GM12878 (cell line): Measurements from ENCODE around the gene STX19. TPM values are rescaled to one million over a fixed set of nuclear protein-coding genes. Genes with fewer than 3 reads are reported as not detected.

Experiments used
- CEBPZ ChIP-seq: fragments of 150-350 bp; IDR thresholded peaks from 2 replicates; pipeline ENCODE4 v1.6.1; 2016; ENCODE audit warnings: low read depth, low read length
- CREB1 ChIP-seq: IDR thresholded peaks from 2 replicates; pipeline ENCODE4 v1.6.1; 2012; ENCODE audit warnings: low read depth, mild to moderate bottlenecking, inconsistent platforms
- EGR1 ChIP-seq, 2 experiments: IDR thresholded peaks; 1 replicate in 1 of 2; 2 replicates in 1 of 2; pipeline ENCODE4 v1.6.1; 2011 to 2012; ENCODE audit warnings: low read depth in 2 of 2, low read length in 2 of 2, borderline replicate concordance in 1 of 2, mild to moderate bottlenecking in 1 of 2, moderate library complexity in 1 of 2
- HDAC2 ChIP-seq: fragments of 200-600 bp; sonication (generic); IDR thresholded peaks from 2 replicates; pipeline ENCODE4 v1.6.1; 2017
- IRF4 ChIP-seq: IDR thresholded peaks from 2 replicates; pipeline ENCODE4 v1.6.1; 2011; ENCODE audit warnings: low read depth, low read length
- MEF2B ChIP-seq: fragments of 450-650 bp; IDR thresholded peaks from 2 replicates; pipeline ENCODE4 v1.6.1; 2018; ENCODE audit warnings: mild to moderate bottlenecking, moderate library complexity; ENCODE audit not compliant: partially characterized antibody, poor library complexity, severe bottlenecking
- MYB ChIP-seq: fragments of 150-350 bp; IDR thresholded peaks from 2 replicates; pipeline ENCODE4 v1.6.1; 2014; ENCODE audit warnings: mild to moderate bottlenecking, low read depth, low read length, borderline replicate concordance
- NFXL1 ChIP-seq: fragments of 450-650 bp; IDR thresholded peaks from 2 replicates; pipeline ENCODE4 v1.6.1; 2017; ENCODE audit warnings: antibody characterized with exemption, mild to moderate bottlenecking, borderline replicate concordance
- POLR2A ChIP-seq: IDR thresholded peaks from 2 replicates; pipeline ENCODE4 v1.6.1; 2011; ENCODE audit warnings: low read depth, mild to moderate bottlenecking, low read length
- POLR2AphosphoS5 ChIP-seq: IDR thresholded peaks from 2 replicates; pipeline ENCODE4 v1.6.1; 2011; ENCODE audit warnings: mild to moderate bottlenecking, low read length, inconsistent platforms
- RUNX3 ChIP-seq: IDR thresholded peaks from 2 replicates; pipeline ENCODE4 v1.6.1; 2012; ENCODE audit warnings: low read length, inconsistent platforms
- SMAD1 ChIP-seq: fragments of 450-650 bp; IDR thresholded peaks from 2 replicates; pipeline ENCODE4 v1.6.1; 2018; ENCODE audit warnings: mild to moderate bottlenecking, low read depth; ENCODE audit not compliant: partially characterized antibody
- SMARCA5 ChIP-seq: fragments of 450-650 bp; IDR thresholded peaks from 2 replicates; pipeline ENCODE4 v1.6.1; 2017; ENCODE audit warnings: mild to moderate bottlenecking
- SP1 ChIP-seq: IDR thresholded peaks from one replicate; pipeline ENCODE4 v1.6.1; 2011; ENCODE audit warnings: low read depth, low read length
- SPI1 ChIP-seq: IDR thresholded peaks from 2 replicates; pipeline ENCODE4 v1.6.1; 2011; ENCODE audit warnings: low read depth, mild to moderate bottlenecking, low read length, moderate library complexity, borderline replicate concordance; ENCODE audit not compliant: insufficient read depth
- SREBF2 ChIP-seq: IDR thresholded peaks from 2 replicates; pipeline ENCODE4 v1.6.1; 2012; ENCODE audit warnings: mild to moderate bottlenecking, low read length
- TCF3 ChIP-seq: IDR thresholded peaks from 2 replicates; pipeline ENCODE4 v1.6.1; 2012; ENCODE audit warnings: low read depth, mild to moderate bottlenecking, low read length, borderline replicate concordance; ENCODE audit not compliant: insufficient read depth
- ZBTB11 ChIP-seq: fragments of 450-650 bp; formaldehyde crosslinking; IDR thresholded peaks from 2 replicates; pipeline ENCODE4 v1.5.0; 2022; ENCODE audit warnings: mild to moderate bottlenecking, missing genetic modification characterization
- ZNF207 ChIP-seq: fragments of 450-650 bp; IDR thresholded peaks from 2 replicates; pipeline ENCODE4 v1.6.1; 2014; ENCODE audit warnings: antibody characterized with exemption, mild to moderate bottlenecking, borderline replicate concordance
- ZNF217 ChIP-seq: fragments of 450-650 bp; IDR thresholded peaks from 2 replicates; pipeline ENCODE4 v1.6.1; 2017; ENCODE audit warnings: antibody characterized with exemption, mild to moderate bottlenecking
- polyA plus RNA-seq, 11 experiments: library from polyadenylated mRNA; depleted of rRNA in 4 of 11; unstranded in 6 of 11; stranded (reverse) in 5 of 11; fragments of >200 nt; fragmentation: Nextera tagmentation in 4 of 11; fragmentation: Illumina TruSeq in 1 of 11; extraction: Ambion mirVana in 4 of 11; extraction: Trizol in 1 of 11; gene quantifications; 1 replicate in 1 of 11; 2 replicates in 10 of 11; pipeline versions ENCODE4 v1.2.1 to v1.2.3, GENCODE V29; 2011 to 2016; ENCODE audit warnings: inconsistent platforms in 2 of 11, missing spikeins in 2 of 11, low read depth in 1 of 11
- total RNA-seq, 4 experiments: library from RNA; depleted of rRNA in 3 of 4; stranded (reverse); fragments of >200 nt in 3 of 4; fragmentation: Illumina TruSeq in 1 of 4; extraction: Trizol in 1 of 4; gene quantifications; 2 replicates each; pipeline versions ENCODE4 v1.2.1 to v1.2.3, GENCODE V29; 2013 to 2021
- TF ChIP-seq, protein P1 (sequence below): fragments of 450-650 bp; IDR thresholded peaks from 2 replicates; pipeline ENCODE4 v1.6.1; 2017; ENCODE audit warnings: antibody characterized with exemption, mild to moderate bottlenecking, moderate library complexity

Gene STX19
- total and polyA plus RNA-seq, 10 of the 15 experiments (the other 5 are each of a cell fraction or from before 2014, with no cell fraction given): 0.10 to 0.14 (median 0.11) TPM; not detected in 7

DNA sequence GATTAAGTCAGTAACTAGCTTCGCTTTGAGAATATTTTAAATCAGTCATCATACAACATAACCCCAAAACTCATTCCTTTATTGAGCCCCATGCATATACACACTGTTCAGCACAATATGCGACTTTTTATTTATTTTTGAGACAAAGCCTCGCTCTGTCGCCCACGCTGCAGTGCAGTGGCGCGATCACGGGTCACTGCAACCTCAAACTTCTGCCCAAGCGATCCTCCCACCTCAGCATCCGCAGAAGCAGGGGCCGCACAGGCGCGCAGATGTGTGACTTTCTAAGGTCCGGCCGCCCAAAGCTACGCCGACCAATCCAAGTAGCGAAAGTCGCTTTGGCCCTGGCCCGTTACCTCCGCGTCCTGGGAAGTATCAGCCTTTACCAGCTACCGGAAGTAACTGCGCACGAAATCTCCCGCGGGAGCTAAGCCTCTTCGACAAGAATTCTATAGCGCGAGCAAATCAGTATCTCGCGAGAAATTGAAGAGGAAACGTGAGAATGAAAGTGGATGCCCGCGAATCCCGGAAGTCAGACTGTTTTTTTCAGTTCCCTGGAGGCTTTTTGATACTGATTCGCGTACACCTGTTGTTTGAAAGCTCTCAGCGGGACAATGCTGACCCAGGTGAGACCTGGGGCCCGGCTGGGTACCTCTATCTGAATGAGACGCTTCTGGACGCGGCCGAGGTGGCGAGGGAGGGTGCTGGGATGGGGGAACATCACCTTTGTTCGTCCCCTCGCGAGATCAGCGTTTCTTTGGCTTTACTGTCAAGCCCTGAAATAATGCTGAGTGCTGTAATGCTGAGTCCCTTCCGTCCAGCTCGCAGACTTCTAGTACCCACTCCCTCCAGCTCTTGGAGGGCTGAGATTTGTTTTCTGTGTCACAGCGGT is 34.4 kb upstream of the STX19 start, which contains the start of the genes DHFR2 and NSUN3 (continued):
- TF ChIP-seq CEBPZ: 0 out of 2 replicates have a peak, but pooled peaks have one; percentile 10
- peak; percentile 27; the same call in 1 of the 2 replicates for TF ChIP-seq TCF3
- TF ChIP-seq ZNF217: no peak
- TF ChIP-seq MEF2B: peak; percentile 86
- peak; percentile 78 for TF ChIP-seq POLR2A
- peak; percentile 31; the same call in 1 of the 2 replicates for TF ChIP-seq MYB
- no peak for TF ChIP-seq HDAC2
- peak; percentile 17; the same call in 1 of the 2 replicates for TF ChIP-seq IRF4
- TF ChIP-seq NFXL1: no peak
- TF ChIP-seq POLR2AphosphoS5: peak; percentile 89
- no peak for TF ChIP-seq SPI1
- peak; percentile 72 for TF ChIP-seq RUNX3
- no peak for TF ChIP-seq SP1
- peak in 1 of 2 experiments; percentile 79; a peak in 2 of 3 replicates for TF ChIP-seq EGR1 (IDR thresholded peaks at IDR 0.05; ENCODE audit: borderline replicate concordance in 1 of 2, low read depth in 2 of 2, low read length in 2 of 2)
- peak; percentile 74 for TF ChIP-seq SMAD1
- TF ChIP-seq ZNF207: no peak; the same call in 1 of the 2 replicates
- no peak for TF ChIP-seq SREBF2
- no peak for TF ChIP-seq SMARCA5
- TF ChIP-seq CREB1: peak; percentile 73; the same call in 1 of the 2 replicates
- TF ChIP-seq ZBTB11 (CRISPR knock-in tag): no peak
- TF ChIP-seq, protein P1, sequence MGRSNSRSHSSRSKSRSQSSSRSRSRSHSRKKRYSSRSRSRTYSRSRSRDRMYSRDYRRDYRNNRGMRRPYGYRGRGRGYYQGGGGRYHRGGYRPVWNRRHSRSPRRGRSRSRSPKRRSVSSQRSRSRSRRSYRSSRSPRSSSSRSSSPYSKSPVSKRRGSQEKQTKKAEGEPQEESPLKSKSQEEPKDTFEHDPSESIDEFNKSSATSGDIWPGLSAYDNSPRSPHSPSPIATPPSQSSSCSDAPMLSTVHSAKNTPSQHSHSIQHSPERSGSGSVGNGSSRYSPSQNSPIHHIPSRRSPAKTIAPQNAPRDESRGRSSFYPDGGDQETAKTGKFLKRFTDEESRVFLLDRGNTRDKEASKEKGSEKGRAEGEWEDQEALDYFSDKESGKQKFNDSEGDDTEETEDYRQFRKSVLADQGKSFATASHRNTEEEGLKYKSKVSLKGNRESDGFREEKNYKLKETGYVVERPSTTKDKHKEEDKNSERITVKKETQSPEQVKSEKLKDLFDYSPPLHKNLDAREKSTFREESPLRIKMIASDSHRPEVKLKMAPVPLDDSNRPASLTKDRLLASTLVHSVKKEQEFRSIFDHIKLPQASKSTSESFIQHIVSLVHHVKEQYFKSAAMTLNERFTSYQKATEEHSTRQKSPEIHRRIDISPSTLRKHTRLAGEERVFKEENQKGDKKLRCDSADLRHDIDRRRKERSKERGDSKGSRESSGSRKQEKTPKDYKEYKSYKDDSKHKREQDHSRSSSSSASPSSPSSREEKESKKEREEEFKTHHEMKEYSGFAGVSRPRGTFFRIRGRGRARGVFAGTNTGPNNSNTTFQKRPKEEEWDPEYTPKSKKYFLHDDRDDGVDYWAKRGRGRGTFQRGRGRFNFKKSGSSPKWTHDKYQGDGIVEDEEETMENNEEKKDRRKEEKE: no peak
